Neutrophil (primary cell): ENCODE data around the gene TRIM62.

ENCODE experiments used
- H3K27ac ChIP-seq: fragments of 200-600 bp; sonication (generic); 2 replicates; pipeline ENCODE4 v1.5.1; 2016; ENCODE audit warnings: mild to moderate bottlenecking, moderate library complexity
- H3K27me3 ChIP-seq: fragments of 200-600 bp; sonication (generic); 2 replicates; pipeline ENCODE4 v1.6.0; 2016; ENCODE audit warnings: mild to moderate bottlenecking
- H3K36me3 ChIP-seq: fragments of 200-600 bp; sonication (generic); 2 replicates; pipeline ENCODE4 v1.5.1; 2017
- H3K4me1 ChIP-seq, 2 experiments: fragments of 200-600 bp in 1 of 2; sonication (generic) in 1 of 2; 1 replicate in 1 of 2; 2 replicates in 1 of 2; pipeline versions ENCODE4 v1.5.1 to v1.6.1; 2013 to 2016; ENCODE audit warnings: low read depth in 1 of 2, low read length in 1 of 2, mild to moderate bottlenecking in 1 of 2, moderate library complexity in 1 of 2; ENCODE audit not compliant: control insufficient read depth in 1 of 2, insufficient read depth in 1 of 2
- H3K4me3 ChIP-seq, 2 experiments: fragments of 200-600 bp in 1 of 2; sonication (generic) in 1 of 2; 1 replicate in 1 of 2; 2 replicates in 1 of 2; pipeline ENCODE4 v1.5.1; 2013 to 2016; ENCODE audit warnings: low read depth in 1 of 2, low read length in 1 of 2, mild to moderate bottlenecking in 1 of 2, moderate library complexity in 1 of 2
- H3K9me3 ChIP-seq: fragments of 200-600 bp; sonication (generic); 2 replicates; pipeline ENCODE4 v1.5.1; 2016
- TF ChIP-seq, protein P1 (sequence below): fragments of 200-600 bp; sonication (generic); IDR thresholded peaks from 2 replicates; pipeline ENCODE4 v1.5.1; 2016; ENCODE audit warnings: antibody characterized with exemption

TRIM62 gene

GRCh38 chr1:33098371-33098770 is 83.5 kb downstream of the TRIM62 start:
- H3K9me3 ChIP-seq = no peaks in the 10 kb centered on the region
- H3K36me3 ChIP-seq = no peaks in the 10 kb centered on the region
- H3K4me1 ChIP-seq = no peaks in the 10 kb centered on the region
- no peak overlapping the region for H3K4me3 ChIP-seq
- peaks cover 9% of the 10 kb centered on the region for H3K27me3 ChIP-seq
- no peak overlapping the region for H3K27ac ChIP-seq
- TF ChIP-seq, protein P1, sequence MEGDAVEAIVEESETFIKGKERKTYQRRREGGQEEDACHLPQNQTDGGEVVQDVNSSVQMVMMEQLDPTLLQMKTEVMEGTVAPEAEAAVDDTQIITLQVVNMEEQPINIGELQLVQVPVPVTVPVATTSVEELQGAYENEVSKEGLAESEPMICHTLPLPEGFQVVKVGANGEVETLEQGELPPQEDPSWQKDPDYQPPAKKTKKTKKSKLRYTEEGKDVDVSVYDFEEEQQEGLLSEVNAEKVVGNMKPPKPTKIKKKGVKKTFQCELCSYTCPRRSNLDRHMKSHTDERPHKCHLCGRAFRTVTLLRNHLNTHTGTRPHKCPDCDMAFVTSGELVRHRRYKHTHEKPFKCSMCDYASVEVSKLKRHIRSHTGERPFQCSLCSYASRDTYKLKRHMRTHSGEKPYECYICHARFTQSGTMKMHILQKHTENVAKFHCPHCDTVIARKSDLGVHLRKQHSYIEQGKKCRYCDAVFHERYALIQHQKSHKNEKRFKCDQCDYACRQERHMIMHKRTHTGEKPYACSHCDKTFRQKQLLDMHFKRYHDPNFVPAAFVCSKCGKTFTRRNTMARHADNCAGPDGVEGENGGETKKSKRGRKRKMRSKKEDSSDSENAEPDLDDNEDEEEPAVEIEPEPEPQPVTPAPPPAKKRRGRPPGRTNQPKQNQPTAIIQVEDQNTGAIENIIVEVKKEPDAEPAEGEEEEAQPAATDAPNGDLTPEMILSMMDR = no peak

- H3K36me3 ChIP-seq = no peaks in the 10 kb centered on the region
- H3K27me3 ChIP-seq = peaks cover 9% of the 10 kb centered on the region
- no peaks in the 10 kb centered on the region for H3K9me3 ChIP-seq
- H3K27ac ChIP-seq = no peak overlapping the region
- no peak overlapping the region for H3K4me3 ChIP-seq
- no peaks in the 10 kb centered on the region for H3K4me1 ChIP-seq
- TF ChIP-seq, protein P1 = no peak
Measured at GRCh38 chr1:33097762-33098161, 84.1 kb downstream of the TRIM62 start.

- Histone ChIP-seq H3K4me3 (no peak overlapping the region), H3K9me3 (no peaks in the 10 kb centered on the region), H3K27me3 (peaks cover 9% of the 10 kb centered on the region), H3K4me1 (no peaks in the 10 kb centered on the region), H3K27ac (no peak overlapping the region), H3K36me3 (no peaks in the 10 kb centered on the region)
- TF ChIP-seq, protein P1 = no peak
Measured at GRCh38 chr1:33097137-33097611, 84.7 kb downstream of the TRIM62 start.

- Histone ChIP-seq H3K4me1 (no peaks in the 10 kb centered on the region), H3K4me3 (no peak overlapping the region), H3K27me3 (peaks cover 9% of the 10 kb centered on the region), H3K27ac (no peak overlapping the region), H3K36me3 (no peaks in the 10 kb centered on the region), H3K9me3 (no peaks in the 10 kb centered on the region)
- TF ChIP-seq, protein P1 = no peak
Measured at GRCh38 chr1:33096363-33097005, 85.4 kb downstream of the TRIM62 start.
